HG02973 (cell line): ENCODE data around the gene NRF1.

Experiments used
- ATAC-seq: cut with Tn5 transposase; IDR thresholded peaks from one replicate; pipeline ENCODE4 v1.9.1; 2021; ENCODE audit warnings: moderate library complexity; ENCODE audit not compliant: unreplicated experiment

Gene NRF1

DNA sequence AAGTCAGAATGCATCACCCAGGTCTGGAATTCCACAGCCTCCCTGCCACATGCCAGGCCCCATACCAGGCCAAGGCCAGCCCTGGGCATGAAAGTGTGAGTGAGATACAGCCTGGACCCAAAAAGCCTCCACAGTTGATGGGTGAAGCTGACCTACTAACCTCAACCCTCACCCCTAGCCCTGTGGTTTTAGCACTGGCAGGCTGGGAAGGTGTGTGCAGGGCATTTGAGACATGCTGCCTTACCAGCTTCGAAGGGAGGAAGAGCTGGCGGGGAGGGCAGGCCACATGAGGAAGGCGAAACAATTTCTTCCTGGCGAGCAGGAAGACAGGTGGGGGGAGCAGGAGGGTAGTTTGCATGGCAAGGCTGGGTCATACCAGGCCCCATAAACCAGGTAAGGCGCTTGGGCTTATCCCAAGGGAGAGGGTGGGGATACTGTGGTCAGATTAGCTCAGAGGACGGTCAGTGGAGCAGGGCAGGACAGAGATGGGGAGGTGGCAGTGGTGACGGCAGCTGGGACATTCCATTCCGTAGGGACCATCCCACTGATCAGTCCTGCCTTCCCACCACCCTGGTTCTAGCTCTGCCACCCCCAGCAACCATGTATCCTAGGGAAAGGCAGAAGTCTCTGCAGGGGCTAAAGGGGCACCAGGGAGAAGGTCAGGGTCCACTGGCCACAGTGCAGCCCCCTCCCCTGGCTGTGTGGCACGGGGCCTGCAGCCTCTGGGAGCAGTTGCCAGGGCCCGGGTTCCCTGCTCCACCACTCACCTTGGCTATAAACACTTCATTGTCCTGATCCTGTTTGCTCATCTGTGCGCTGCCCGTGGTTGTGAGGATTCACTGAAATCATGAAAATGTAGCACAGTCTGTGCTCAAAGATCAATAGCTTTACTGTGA lies 155.8 kb downstream of the NRF1 start:
- no peak for ATAC-seq

GRCh38 chr7:129768614-129769399 lies 157.3 kb downstream of the NRF1 start:
- no peak for ATAC-seq

DNA sequence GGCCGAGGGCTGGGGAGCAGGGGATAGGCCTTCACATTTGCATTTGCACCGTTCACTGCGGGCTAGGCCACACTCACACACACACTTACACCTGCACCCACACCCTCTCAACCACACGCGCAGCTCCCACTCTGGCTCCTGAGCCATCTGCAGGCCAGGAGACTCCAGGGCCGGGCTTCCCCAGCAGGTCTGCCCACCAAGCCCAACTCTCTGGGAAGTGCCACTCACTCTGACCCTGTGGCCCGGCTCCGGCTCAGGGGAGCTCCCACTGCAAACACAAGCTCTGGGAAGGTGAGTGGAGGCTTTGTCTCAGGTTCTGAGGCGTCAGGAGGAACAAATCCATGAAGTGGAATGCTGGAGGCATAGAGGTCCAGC lies 157.9 kb downstream of the NRF1 start:
- no peak for ATAC-seq

- no peak for ATAC-seq
These were observed 158.6 kb downstream of the NRF1 start for GRCh38 chr7:129769866-129770808.

GRCh38 chr7:129771201-129771927 lies 159.8 kb downstream of the NRF1 start:
- no peak for ATAC-seq

DNA sequence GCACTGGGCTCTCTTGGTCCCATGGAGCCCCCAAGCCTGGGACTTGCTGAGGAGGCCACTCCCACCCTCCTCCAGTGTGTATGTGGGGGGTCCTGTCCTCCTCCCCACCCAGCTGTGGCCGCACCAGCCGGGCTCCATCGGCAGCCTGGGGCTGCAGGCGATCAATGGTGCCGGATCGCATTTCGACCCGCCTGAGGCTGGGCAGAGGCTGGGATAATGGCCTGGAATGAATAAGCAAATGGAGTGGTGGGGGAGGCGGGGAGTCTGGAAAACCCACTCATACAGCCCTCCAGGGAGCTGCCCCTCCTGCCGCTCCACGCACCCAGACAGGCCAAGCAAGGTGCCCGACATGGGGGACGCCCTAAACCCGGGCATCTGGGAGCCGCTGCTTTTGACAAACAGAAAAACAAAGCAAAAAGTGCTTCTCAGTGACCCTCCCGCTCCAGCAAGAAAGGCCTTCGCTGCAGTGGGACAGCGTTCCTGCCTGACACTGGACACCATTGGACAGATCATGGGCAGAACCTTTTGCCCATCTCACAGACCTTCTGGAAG lies 160.5 kb downstream of the NRF1 start:
- ATAC-seq = no peak

DNA sequence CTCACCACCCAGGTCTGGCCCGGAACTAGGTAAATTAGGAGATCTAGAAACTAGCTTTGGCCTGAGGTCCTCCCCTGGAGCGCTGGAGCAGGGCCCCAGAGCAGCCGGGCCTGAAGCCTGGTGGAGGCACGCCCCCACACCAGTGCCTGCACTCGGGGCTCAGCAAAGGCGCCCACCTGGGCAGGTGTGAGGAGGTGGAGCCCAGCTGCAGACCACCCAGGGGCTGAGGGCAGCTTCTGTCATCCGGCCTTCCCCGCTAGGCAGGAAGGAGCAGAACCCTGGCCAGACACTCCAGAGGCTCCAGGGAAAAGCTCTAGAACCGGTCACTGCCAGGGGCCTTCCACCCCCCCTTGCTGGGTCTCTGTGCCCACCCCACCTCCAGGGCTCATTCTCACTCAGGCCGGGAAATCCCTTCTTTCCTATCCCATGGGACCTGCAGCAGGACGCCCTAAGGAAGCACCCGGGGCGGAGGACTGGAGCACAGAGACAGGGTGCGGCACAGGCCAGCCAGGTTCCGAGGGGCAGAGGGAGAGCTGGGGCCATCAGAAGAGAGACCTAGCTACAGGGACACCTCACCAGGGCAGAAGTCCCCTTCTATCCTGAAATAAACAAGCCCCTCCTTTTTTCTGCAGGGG lies 161.2 kb downstream of the NRF1 start:
- ATAC-seq = no peak

DNA sequence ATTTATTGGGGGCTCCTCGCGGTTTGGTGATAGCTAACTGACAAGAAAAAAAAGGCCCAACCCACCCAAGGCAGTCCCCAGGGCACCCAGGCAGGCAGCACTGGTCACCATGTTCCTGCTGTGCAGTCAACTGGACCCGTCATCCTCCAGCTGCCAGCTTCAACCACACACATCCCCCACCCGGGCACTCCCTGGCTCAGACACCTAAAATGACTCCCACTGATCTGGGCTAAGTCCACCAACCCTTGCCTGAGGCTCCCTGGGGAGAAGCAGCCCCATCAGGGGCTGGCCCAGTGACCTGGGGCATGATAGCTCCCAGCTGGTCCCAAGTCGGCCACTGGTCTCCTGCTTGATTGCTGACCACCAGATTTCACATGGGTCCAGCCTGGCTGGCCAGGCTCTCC lies 161.8 kb downstream of the NRF1 start:
- no peak for ATAC-seq

GRCh38 chr7:129773871-129774270 lies 162.4 kb downstream of the NRF1 start:
- no peak for ATAC-seq

DNA sequence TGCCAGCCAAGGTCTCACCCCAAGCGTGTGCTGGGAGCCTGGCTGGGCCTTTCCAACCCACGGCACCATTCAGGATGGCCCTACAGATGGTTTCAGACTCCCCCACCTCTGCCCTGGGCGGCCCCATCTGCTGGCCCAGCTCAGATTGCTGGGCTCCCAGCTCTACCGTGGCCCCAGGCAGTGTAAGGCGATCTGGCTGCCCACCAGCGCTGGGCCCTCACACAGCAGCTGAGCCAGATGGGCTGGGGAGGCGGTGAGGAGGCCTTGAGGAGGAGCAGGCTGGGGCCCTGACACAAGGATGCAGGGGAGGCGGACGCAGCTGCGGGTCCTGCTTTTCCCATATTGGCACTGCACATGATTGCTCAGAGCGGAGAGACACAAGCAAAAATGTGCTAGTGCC lies 162.8 kb downstream of the NRF1 start:
- no peak for ATAC-seq

DNA sequence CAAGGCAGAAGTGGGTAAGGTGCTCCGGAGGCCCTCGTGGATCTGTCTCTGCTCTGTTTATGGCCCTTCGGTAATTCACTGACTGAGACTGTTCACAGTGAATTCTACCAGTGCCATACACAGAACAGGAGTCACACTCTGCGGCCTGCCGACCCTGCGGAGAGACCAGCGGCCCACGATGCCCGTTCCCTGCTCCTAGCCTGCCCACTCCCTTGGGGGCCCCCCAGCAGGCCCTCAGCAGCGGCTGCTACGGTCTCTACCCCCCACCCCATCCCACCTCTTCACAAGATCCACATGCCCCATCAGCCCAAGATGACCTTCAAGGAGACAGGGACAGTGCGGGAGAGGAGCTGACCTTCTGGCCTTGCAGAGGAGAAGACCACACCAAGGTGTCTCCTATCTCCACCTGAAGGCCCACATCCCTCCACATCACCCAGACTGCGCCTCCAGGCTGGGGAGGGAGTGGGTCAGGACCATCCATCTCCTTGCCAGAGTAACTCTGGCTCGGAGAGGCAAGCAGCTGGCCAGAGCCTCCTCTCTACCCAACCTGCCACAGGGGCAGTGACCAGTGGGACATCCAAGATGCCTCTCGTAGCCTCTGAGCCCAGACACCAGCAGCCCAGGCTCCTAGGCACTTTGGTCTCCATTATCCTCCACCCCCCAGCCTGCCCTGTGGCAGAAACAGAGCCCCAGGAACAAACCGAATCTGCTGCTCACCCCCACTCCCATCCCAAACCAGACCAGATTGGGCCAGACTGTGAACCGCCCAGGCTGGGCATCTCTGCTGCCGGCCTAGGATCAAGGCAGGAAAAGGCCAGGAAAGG lies 163.6 kb downstream of the NRF1 start:
- no peak for ATAC-seq

GRCh38 chr7:129775695-129776361 lies 164.3 kb downstream of the NRF1 start:
- ATAC-seq = no peak

DNA sequence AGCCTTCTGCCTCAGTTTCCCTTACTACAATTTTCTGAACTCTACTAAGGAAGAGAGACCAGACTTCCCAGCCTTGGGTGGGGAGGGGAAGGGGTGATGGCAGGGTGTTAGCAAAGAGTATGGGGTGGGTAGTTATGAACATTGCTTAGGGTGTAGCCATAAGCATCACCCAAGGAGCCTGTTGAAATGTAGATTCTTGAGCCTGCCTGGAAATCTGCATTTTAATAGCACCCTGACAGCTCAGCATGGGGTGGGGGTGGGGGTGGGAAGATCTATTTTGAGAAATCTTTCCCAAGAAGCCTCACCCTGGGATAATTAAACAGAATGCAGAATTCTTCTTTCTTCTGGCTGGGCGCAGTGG lies 164.8 kb downstream of the NRF1 start:
- ATAC-seq = no peak

GRCh38 chr7:129777195-129777844 lies 165.8 kb downstream of the NRF1 start:
- no peak for ATAC-seq

DNA sequence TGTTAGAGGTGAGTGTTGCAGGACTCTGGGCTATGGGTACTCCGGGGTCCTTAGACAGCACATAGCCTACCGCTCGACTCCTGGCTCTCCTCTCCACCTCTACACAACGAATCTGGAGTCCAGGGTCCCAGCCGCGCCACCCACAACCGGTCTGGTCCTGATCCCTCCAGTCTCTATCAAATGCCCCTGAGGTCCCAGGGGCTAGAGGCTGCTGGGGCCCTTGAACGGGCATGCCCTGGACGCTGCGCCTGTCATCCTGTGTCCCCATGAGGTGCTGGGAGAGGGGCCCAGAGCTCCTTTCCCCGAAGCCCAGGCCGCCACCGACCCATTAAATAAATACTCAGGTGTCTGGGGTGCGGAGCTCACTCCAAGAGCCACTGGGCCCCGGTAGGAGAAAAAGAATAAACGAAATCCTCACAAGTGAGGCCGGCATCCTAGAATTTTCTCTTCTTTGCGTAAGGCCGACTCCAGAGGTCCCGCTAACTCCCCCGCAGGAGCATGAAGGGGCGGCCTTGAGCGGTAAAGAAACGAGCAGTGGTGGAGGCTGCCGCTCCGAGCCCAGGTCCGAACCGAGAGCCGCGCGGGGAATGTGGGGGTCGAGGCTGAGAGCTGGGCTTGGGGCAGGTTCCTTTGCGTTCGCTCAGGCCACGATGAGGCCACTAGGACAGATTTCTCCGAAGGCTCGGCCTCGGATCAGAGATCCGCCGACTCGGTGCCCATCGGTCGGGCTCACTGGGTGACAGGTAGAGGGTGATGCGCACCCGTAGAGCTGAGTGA lies 166.7 kb downstream of the NRF1 start:
- ATAC-seq = no peak

GRCh38 chr7:129778770-129779601 lies 167.5 kb downstream of the NRF1 start:
- no peak for ATAC-seq
